GM19239 (cell line): ENCODE results near the gene DHRS3.
"Not testable (repeated sequence)": the region's sequence is repeated elsewhere in the genome, so short reads cannot be mapped to it uniquely, and the experiment has no call there.

Source experiments
- DNase-seq: peaks from one replicate; pipeline ENCODE4 v3.0.0; 2011; ENCODE audit warnings: low spot score; ENCODE audit not compliant: insufficient read length
- FAIRE-seq: peaks from 2 replicates; lab custom pipeline; 2011; peaks lifted over from hg19 to GRCh38; lab: Jason Lieb, UNC

The DHRS3 gene

GRCh38 chr1:12617901-12618660 lies at the start of gene DHRS3:
DHRS3 (minus strand) TSS chr1:12618210; CDS start chr1:12617348, 862 bp downstream.
- no peak for DNase-seq
- FAIRE-seq, result no peak

GRCh38 chr1:12666141-12666735 lies 48.2 kb upstream of the DHRS3 start:
- no peak for FAIRE-seq
- no peak for DNase-seq

GRCh38 chr1:12665511-12665910 lies 47.5 kb upstream of the DHRS3 start:
- DNase-seq (no peak), FAIRE-seq (no peak)

- DNase-seq, result no peak
- no peak for FAIRE-seq
Observed at GRCh38 chr1:12662556-12662955, 44.5 kb upstream of the DHRS3 start.

GRCh38 chr1:12661606-12662219 lies 43.7 kb upstream of the DHRS3 start:
- FAIRE-seq, result no peak

GRCh38 chr1:12658531-12659453 lies 40.8 kb upstream of the DHRS3 start:
- FAIRE-seq, result peak; percentile 96
- peak; percentile 92 for DNase-seq

More at GRCh38 chr1:12661606-12662219, 43.7 kb upstream of the DHRS3 start:
- no peak for DNase-seq

GRCh38 chr1:12657885-12658512 lies 40.0 kb upstream of the DHRS3 start:
- FAIRE-seq, result not testable (repeated sequence)

GRCh38 chr1:12657060-12657884 lies 39.3 kb upstream of the DHRS3 start:
- FAIRE-seq (no peak), DNase-seq (no peak)

More at GRCh38 chr1:12657885-12658512, 40.0 kb upstream of the DHRS3 start:
- not testable (repeated sequence) for DNase-seq

- DNase-seq (no peak), FAIRE-seq (no peak)
Observed at GRCh38 chr1:12656575-12656974, 38.6 kb upstream of the DHRS3 start.

GRCh38 chr1:12654657-12655056 lies 36.6 kb upstream of the DHRS3 start:
- DNase-seq (no peak), FAIRE-seq (no peak)

GRCh38 chr1:12654004-12654567 lies 36.1 kb upstream of the DHRS3 start:
- DNase-seq (no peak), FAIRE-seq (peak; percentile 45)

GRCh38 chr1:12649971-12650421 lies 32.0 kb upstream of the DHRS3 start:
- DNase-seq (no peak), FAIRE-seq (no peak)

- FAIRE-seq (no peak), DNase-seq (no peak)
Observed at GRCh38 chr1:12648741-12649140, 30.7 kb upstream of the DHRS3 start.

- DNase-seq, FAIRE-seq: not testable (repeated sequence)
Observed at GRCh38 chr1:12645401-12645800, 27.4 kb upstream of the DHRS3 start.

GRCh38 chr1:12644829-12645228 lies 26.8 kb upstream of the DHRS3 start:
- no peak for DNase-seq
- no peak for FAIRE-seq

- no peak for FAIRE-seq
- no peak for DNase-seq
Observed at GRCh38 chr1:12644237-12644636, 26.2 kb upstream of the DHRS3 start.

- DNase-seq (no peak), FAIRE-seq (no peak)
Observed at GRCh38 chr1:12643785-12644184, 25.8 kb upstream of the DHRS3 start, which contains the start of gene AADACL4. AADACL4 (plus strand) TSS chr1:12644085; CDS start chr1:12644547, 462 bp downstream.

- FAIRE-seq, result no peak
Observed at GRCh38 chr1:12643079-12643478, 25.1 kb upstream of the DHRS3 start.

GRCh38 chr1:12640958-12641272 lies 22.9 kb upstream of the DHRS3 start:
- FAIRE-seq, result no peak

More at GRCh38 chr1:12643079-12643478, 25.1 kb upstream of the DHRS3 start:
- DNase-seq, result no peak

More at GRCh38 chr1:12640958-12641272, 22.9 kb upstream of the DHRS3 start:
- DNase-seq, result no peak
